Hepatic stellate cell (primary cell): ENCODE results near the gene WNT7B.

Experiments
- DNase-seq: peaks from one replicate; pipeline ENCODE4 v3.0.0; 2011; ENCODE audit warnings: low spot score

The WNT7B gene

GRCh38 chr22:45927059-45927458, 49.9 kb downstream of the WNT7B start:
- DNase-seq, result no peak

- no peak for DNase-seq
These were observed 50.5 kb downstream of the WNT7B start for GRCh38 chr22:45926433-45926832.

- no peak for DNase-seq
These were observed 51.1 kb downstream of the WNT7B start for GRCh38 chr22:45925811-45926351.

- no peak for DNase-seq
These were observed 53.1 kb downstream of the WNT7B start for GRCh38 chr22:45923835-45924234.

- no peak for DNase-seq
These were observed 53.8 kb downstream of the WNT7B start for GRCh38 chr22:45923212-45923611.

GRCh38 chr22:45922661-45923060, 54.3 kb downstream of the WNT7B start:
- no peak for DNase-seq

GRCh38 chr22:45922256-45922655, 54.7 kb downstream of the WNT7B start:
- no peak for DNase-seq

GRCh38 chr22:45919504-45920286, 57.3 kb downstream of the WNT7B start:
- no peak for DNase-seq

GRCh38 chr22:45918459-45919370, 58.2 kb downstream of the WNT7B start:
- no peak for DNase-seq

GRCh38 chr22:45917700-45918458, 59.1 kb downstream of the WNT7B start:
- no peak for DNase-seq

- DNase-seq, result no peak
These were observed 59.8 kb downstream of the WNT7B start for GRCh38 chr22:45917146-45917545.

- no peak for DNase-seq
These were observed 60.4 kb downstream of the WNT7B start for GRCh38 chr22:45916515-45916914.

GRCh38 chr22:45915841-45916240, 61.1 kb downstream of the WNT7B start:
- no peak for DNase-seq

- DNase-seq, result no peak
These were observed 61.8 kb downstream of the WNT7B start for GRCh38 chr22:45915151-45915550.

- DNase-seq, result no peak
These were observed 62.7 kb downstream of the WNT7B start for GRCh38 chr22:45914309-45914708.

GRCh38 chr22:45912910-45913309, 64.1 kb downstream of the WNT7B start:
- no peak for DNase-seq

- peak; percentile 81 for DNase-seq
These were observed 65.2 kb downstream of the WNT7B start for GRCh38 chr22:45911601-45912271.

- DNase-seq, result no peak
These were observed 66.0 kb downstream of the WNT7B start for GRCh38 chr22:45910928-45911467.

GRCh38 chr22:45908961-45909360, 68.0 kb downstream of the WNT7B start:
- no peak for DNase-seq

GRCh38 chr22:45907996-45908395, 69.0 kb downstream of the WNT7B start:
- no peak for DNase-seq

GRCh38 chr22:45907378-45907777, 69.6 kb downstream of the WNT7B start:
- DNase-seq, result no peak
